ENCODE data around the gene SHOC1. TPM values are rescaled to one million over a fixed set of nuclear protein-coding genes. Genes with fewer than 3 reads are reported as not detected.

The SHOC1 gene
- total and polyA plus RNA-seq, 2 of the 4 experiments (the other 2 are of a cell fraction), result 0.03 TPM; not detected in 1

GRCh38 chr9:111843971-111844370 is 49.2 kb upstream of the SHOC1 start:
- H3K9me3 ChIP-seq (ENCODE audit: control insufficient read depth, insufficient read depth, low read length), result no peaks in the 10 kb centered on the region
- no peak overlapping the region for H3K27ac ChIP-seq (ENCODE audit: insufficient read depth, low read length)
- no peak for TF ChIP-seq CEBPB (IDR thresholded peaks at IDR 0.05; ENCODE audit: low read depth, low read length)
- no peak for TF ChIP-seq CHD1 (IDR thresholded peaks at IDR 0.05; ENCODE audit: low read depth, low read length)
- TF ChIP-seq USF2 (IDR thresholded peaks at IDR 0.05; ENCODE audit: low read depth, low read length), result no peak
- TF ChIP-seq, protein P1, sequence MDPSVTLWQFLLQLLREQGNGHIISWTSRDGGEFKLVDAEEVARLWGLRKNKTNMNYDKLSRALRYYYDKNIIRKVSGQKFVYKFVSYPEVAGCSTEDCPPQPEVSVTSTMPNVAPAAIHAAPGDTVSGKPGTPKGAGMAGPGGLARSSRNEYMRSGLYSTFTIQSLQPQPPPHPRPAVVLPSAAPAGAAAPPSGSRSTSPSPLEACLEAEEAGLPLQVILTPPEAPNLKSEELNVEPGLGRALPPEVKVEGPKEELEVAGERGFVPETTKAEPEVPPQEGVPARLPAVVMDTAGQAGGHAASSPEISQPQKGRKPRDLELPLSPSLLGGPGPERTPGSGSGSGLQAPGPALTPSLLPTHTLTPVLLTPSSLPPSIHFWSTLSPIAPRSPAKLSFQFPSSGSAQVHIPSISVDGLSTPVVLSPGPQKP (IDR thresholded peaks at IDR 0.05; ENCODE audit: borderline replicate concordance, low read depth, low read length), result no peak
- TF ChIP-seq POLR2A (IDR thresholded peaks at IDR 0.05; ENCODE audit: low read depth, low read length), result no peak
- no peak for TF ChIP-seq FOS (IDR thresholded peaks at IDR 0.05; ENCODE audit: low read depth, low read length)
- TF ChIP-seq MAZ (IDR thresholded peaks at IDR 0.05; ENCODE audit: borderline replicate concordance, low read depth, low read length), result no peak
- no peak for TF ChIP-seq MAFK (IDR thresholded peaks at IDR 0.05; ENCODE audit: low read depth, low read length)
- no peak for TF ChIP-seq RCOR1 (IDR thresholded peaks at IDR 0.05; ENCODE audit: insufficient replicate concordance, low read length)
- TF ChIP-seq RAD21 (IDR thresholded peaks at IDR 0.05; ENCODE audit: low read length), result no peak
- no peak for TF ChIP-seq MXI1 (IDR thresholded peaks at IDR 0.05; ENCODE audit: borderline replicate concordance, low read depth, low read length)
- TF ChIP-seq SMC3 (IDR thresholded peaks at IDR 0.05; ENCODE audit: low read depth, low read length), result no peak
- TF ChIP-seq BHLHE40 (IDR thresholded peaks at IDR 0.05; ENCODE audit: low read depth, low read length), result no peak
- TF ChIP-seq CTCF (conservative IDR thresholded peaks at IDR 0.05; ENCODE audit: low read depth, low read length), result no peak
- no peak for TF ChIP-seq NFE2L2 (IDR thresholded peaks at IDR 0.05; ENCODE audit: low read depth, low read length)
- TF ChIP-seq RFX5 (IDR thresholded peaks at IDR 0.05; ENCODE audit: low read depth, low read length), result no peak
- no peak overlapping the region for H2AK9ac ChIP-seq (replicated peaks; ENCODE audit: low read depth, low read length, poor library complexity)
- intact Hi-C loops (cut with micrococcal nuclease) (no loop called here), dilution Hi-C loops (cut with HindIII; ENCODE audit: low sequenced_read_pairs, unreplicated experiment) (no loop called here), in situ Hi-C loops (cut with MboI; ENCODE audit: low sequenced_read_pairs) (no loop called here)
- H2AK5ac ChIP-seq (ENCODE audit: low read depth, low read length), result peak overlapping the region; percentile 65
- no peak overlapping the region for H3K4me2 ChIP-seq (ENCODE audit: low read depth, low read length)
- H4K20me1 ChIP-seq (ENCODE audit: insufficient read depth, low read length), result no peaks in the 10 kb centered on the region
- WGBS, 2 experiments (ENCODE audit: extremely low coverage in 2 of 2, insufficient read length in 1 of 2), result no CpG with 5 or more reads among the region's 3 CpGs
- H2BK15ac ChIP-seq (ENCODE audit: low read depth, low read length), result peak overlapping the region; percentile 44; the same call in 1 of the 3 replicates
- H3K36me3 ChIP-seq (ENCODE audit: control insufficient read depth, insufficient read depth, low read length), result no peaks in the 10 kb centered on the region
- ChIA-PET POLR2A (ENCODE audit: unreplicated experiment) (no interaction called here), CTCF (interaction anchor here (0.6 kb wide), 1 partner anchor 230 kb away, joined by 3 read pairs; no protein-coding TSS in a partner anchor)
- H3K27me3 ChIP-seq (ENCODE audit: control insufficient read depth, insufficient read depth, low read length), result no peaks in the 10 kb centered on the region
- DNase-seq (no peak), ATAC-seq (ENCODE audit: low read depth) (no peak)
- 0 out of 4 replicates have a peak, but pooled peaks cover 0 to 3% of the 10 kb centered on the region in 2 experiments for H3K79me1 ChIP-seq (ENCODE audit: low read depth in 1 of 2, low read length in 2 of 2)
- no peak overlapping the region; the same call in 1 of the 2 replicates for H4K91ac ChIP-seq (ENCODE audit: insufficient read depth, low read depth, low read length)
- peaks cover 4% of the 10 kb centered on the region; the same call in 1 of the 2 replicates for H3K9me1 ChIP-seq (ENCODE audit: insufficient read depth, low read length)
- no TSS peak for BruUV-seq (replicated peaks)
- no peak overlapping the region for H3K56ac ChIP-seq (ENCODE audit: extremely low read depth, insufficient read depth, low read length)
- 0 out of 2 replicates have a peak overlapping the region, but pooled peaks have one; percentile 18 for H3K14ac ChIP-seq (replicated peaks; ENCODE audit: low read depth, low read length)
- peak overlapping the region; percentile 52; the same call in 1 of the 2 replicates for H2BK120ac ChIP-seq (ENCODE audit: low read depth, low read length)
- H3K9ac ChIP-seq (ENCODE audit: low read depth, low read length), result no peak overlapping the region
- H3K4me3 ChIP-seq (ENCODE audit: insufficient read depth, low read depth, low read length), result no peak overlapping the region
- no peak overlapping the region for H2AFZ ChIP-seq (replicated peaks; ENCODE audit: low read length, poor library complexity)
- H3K18ac ChIP-seq (ENCODE audit: low read depth, low read length), result no peak overlapping the region
- H3K23ac ChIP-seq (ENCODE audit: low read depth, low read length), result 0 out of 2 replicates have a peak overlapping the region, but pooled peaks have one; percentile 11
- H4K8ac ChIP-seq (ENCODE audit: low read depth in 2 of 2, low read length in 2 of 2), result no peak overlapping the region
- no peaks in the 10 kb centered on the region; the same call in 1 of the 2 replicates for H3K4me1 ChIP-seq (ENCODE audit: control insufficient read depth, insufficient read depth, low read length)
- H2BK20ac ChIP-seq (ENCODE audit: low read depth, low read length), result peak overlapping the region; percentile 63
- no peak overlapping the region for H3K4ac ChIP-seq (ENCODE audit: low read depth, low read length)
- H2BK5ac ChIP-seq (ENCODE audit: low read depth, low read length, poor library complexity, severe bottlenecking), result no peak overlapping the region
- H4K5ac ChIP-seq (ENCODE audit: low read depth, low read length), result no peak overlapping the region

All from IMR-90 (cell line).